Measurements from ENCODE around the gene CD3D. TPM values are rescaled to one million over a fixed set of nuclear protein-coding genes. Genes with fewer than 3 reads are reported as not detected.

CD3D gene
- total RNA-seq, 4 donors from 2014 or later, result 15.4 to 26.6 (median 21.1) TPM

- Histone ChIP-seq H3K27me3 (no peaks in the 10 kb centered on the region), H3K4me3 (no peak overlapping the region), H3K27ac (no peak overlapping the region), H3K9me3 (no peaks in the 10 kb centered on the region), H3K4me1 (peaks cover 0 to 17% (median 9%) of the 10 kb centered on the region in 4 donors), H3K36me3 (no peaks in the 10 kb centered on the region)
- no peak for DNase-seq
- TF ChIP-seq CTCF (IDR thresholded peaks at IDR 0.05) (no peak), POLR2A (IDR thresholded peaks at IDR 0.05) (no peak)
Measured at GRCh38 chr11:118322721-118323120, 19.8 kb downstream of the CD3D start.

GRCh38 chr11:118321386-118322082 is 21.0 kb downstream of the CD3D start:
- no peaks in the 10 kb centered on the region for H3K36me3 ChIP-seq
- no peaks in the 10 kb centered on the region for H3K9me3 ChIP-seq
- no peak overlapping the region for H3K4me3 ChIP-seq
- DNase-seq, result peak in 2 of 3 donors; percentile 63 to 73
- no peak for TF ChIP-seq CTCF (IDR thresholded peaks at IDR 0.05)
- H3K27me3 ChIP-seq, result no peaks in the 10 kb centered on the region
- peaks cover 0 to 28% (median 14%) of the 10 kb centered on the region in 4 donors for H3K4me1 ChIP-seq
- H3K27ac ChIP-seq, result peak overlapping the region in 1 of 4 donors; percentile 17

GRCh38 chr11:118320515-118320914 is 22.0 kb downstream of the CD3D start:
- TF ChIP-seq POLR2A (IDR thresholded peaks at IDR 0.05) (no peak), CTCF (IDR thresholded peaks at IDR 0.05) (no peak)
- Histone ChIP-seq H3K27ac (no peak overlapping the region), H3K27me3 (no peaks in the 10 kb centered on the region), H3K4me3 (no peak overlapping the region), H3K36me3 (no peaks in the 10 kb centered on the region), H3K9me3 (no peaks in the 10 kb centered on the region), H3K4me1 (peaks cover 0 to 38% (median 17%) of the 10 kb centered on the region in 4 donors)
- DNase-seq, result no peak

GRCh38 chr11:118319337-118319707 is 23.2 kb downstream of the CD3D start:
- Histone ChIP-seq H3K36me3 (no peaks in the 10 kb centered on the region), H3K4me1 (peaks cover 0 to 44% (median 21%) of the 10 kb centered on the region in 4 donors), H3K4me3 (no peak overlapping the region), H3K27me3 (no peaks in the 10 kb centered on the region), H3K27ac (peak overlapping the region in 2 of 4 donors; percentile 19 to 32), H3K9me3 (no peaks in the 10 kb centered on the region)
- TF ChIP-seq CTCF (IDR thresholded peaks at IDR 0.05) (no peak), POLR2A (IDR thresholded peaks at IDR 0.05) (no peak)
- DNase-seq, result no peak

GRCh38 chr11:118318581-118319336 is 23.7 kb downstream of the CD3D start:
- no peaks in the 10 kb centered on the region for H3K27me3 ChIP-seq
- H3K4me1 ChIP-seq, result peaks cover 0 to 44% (median 21%) of the 10 kb centered on the region in 4 donors
- H3K36me3 ChIP-seq, result no peaks in the 10 kb centered on the region
- peak overlapping the region in 2 of 4 donors; percentile 19 to 32 for H3K27ac ChIP-seq
- H3K4me3 ChIP-seq, result no peak overlapping the region
- no peak for TF ChIP-seq CTCF (IDR thresholded peaks at IDR 0.05)
- no peak for TF ChIP-seq POLR2A (IDR thresholded peaks at IDR 0.05)
- DNase-seq, result no peak
- no peaks in the 10 kb centered on the region for H3K9me3 ChIP-seq
